ENCODE measurements around the gene SLC24A3. TPM values are rescaled to one million over a fixed set of nuclear protein-coding genes. Genes with fewer than 3 reads are reported as not detected.
A peak's percentile ranks its signal among the peaks of the same experiment; 100 is the strongest.

Gene SLC24A3
- total RNA-seq, 1 experiment from 2014 or later: 0.06 TPM

- no peak for DNase-seq (ENCODE audit: low read depth)
Measured at GRCh38 chr20:19423097-19423899, 210.9 kb downstream of the SLC24A3 start.

- no peak for DNase-seq (ENCODE audit: low read depth)
Measured at GRCh38 chr20:19423900-19424620, 211.6 kb downstream of the SLC24A3 start.

GRCh38 chr20:19426356-19426755, 213.9 kb downstream of the SLC24A3 start:
- DNase-seq (ENCODE audit: low read depth): no peak

GRCh38 chr20:19427480-19427879, 215.0 kb downstream of the SLC24A3 start:
- no peak for DNase-seq (ENCODE audit: low read depth)

GRCh38 chr20:19427913-19428312, 215.5 kb downstream of the SLC24A3 start:
- DNase-seq (ENCODE audit: low read depth): no peak

GRCh38 chr20:19428324-19428723, 215.9 kb downstream of the SLC24A3 start:
- no peak for DNase-seq (ENCODE audit: low read depth)

- DNase-seq (ENCODE audit: low read depth): no peak
Measured at GRCh38 chr20:19429538-19429937, 217.1 kb downstream of the SLC24A3 start.

GRCh38 chr20:19430641-19431315, 218.3 kb downstream of the SLC24A3 start:
- no peak for DNase-seq (ENCODE audit: low read depth)

- DNase-seq (ENCODE audit: low read depth): no peak
Measured at GRCh38 chr20:19431316-19431700, 218.9 kb downstream of the SLC24A3 start.

- DNase-seq (ENCODE audit: low read depth): no peak
Measured at GRCh38 chr20:19431906-19432305, 219.5 kb downstream of the SLC24A3 start.

GRCh38 chr20:19433371-19434350, 221.2 kb downstream of the SLC24A3 start:
- peak; percentile 68 for DNase-seq (ENCODE audit: low read depth)

- DNase-seq (ENCODE audit: low read depth): no peak
Measured at GRCh38 chr20:19435316-19435715, 222.9 kb downstream of the SLC24A3 start.

- DNase-seq (ENCODE audit: low read depth): no peak
Measured at GRCh38 chr20:19435821-19436220, 223.4 kb downstream of the SLC24A3 start.

- no peak for DNase-seq (ENCODE audit: low read depth)
Measured at GRCh38 chr20:19438488-19438887, 226.0 kb downstream of the SLC24A3 start.

GRCh38 chr20:19440660-19441527, 228.5 kb downstream of the SLC24A3 start:
- DNase-seq (ENCODE audit: low read depth): no peak

- no peak for DNase-seq (ENCODE audit: low read depth)
Measured at GRCh38 chr20:19446246-19446645, 233.8 kb downstream of the SLC24A3 start.

- DNase-seq (ENCODE audit: low read depth): no peak
Measured at GRCh38 chr20:19448632-19449031, 236.2 kb downstream of the SLC24A3 start.

- DNase-seq (ENCODE audit: low read depth): no peak
Measured at GRCh38 chr20:19449051-19449450, 236.6 kb downstream of the SLC24A3 start.

GRCh38 chr20:19451231-19451922, 238.9 kb downstream of the SLC24A3 start:
- DNase-seq (ENCODE audit: low read depth): no peak

GRCh38 chr20:19451923-19452295, 239.5 kb downstream of the SLC24A3 start:
- no peak for DNase-seq (ENCODE audit: low read depth)
